Medulla oblongata (tissue), 1 donor: Measurements from ENCODE around the gene RHBDL1.

Experiments
- DNase-seq: peaks from one replicate; pipeline ENCODE4 v3.0.0-alpha.2; 2015; ENCODE audit errors: extremely low spot score

The RHBDL1 gene

GRCh38 chr16:652454-653305, 22.8 kb upstream of the RHBDL1 start:
- DNase-seq = no peak

GRCh38 chr16:654034-654433, 21.4 kb upstream of the RHBDL1 start:
- DNase-seq = no peak

- DNase-seq = no peak
Measured at GRCh38 chr16:657487-657886, 18.0 kb upstream of the RHBDL1 start.

GRCh38 chr16:658679-659571, 16.5 kb upstream of the RHBDL1 start:
- DNase-seq = no peak

- no peak for DNase-seq
Measured at GRCh38 chr16:659618-660017, 15.9 kb upstream of the RHBDL1 start.

DNA sequence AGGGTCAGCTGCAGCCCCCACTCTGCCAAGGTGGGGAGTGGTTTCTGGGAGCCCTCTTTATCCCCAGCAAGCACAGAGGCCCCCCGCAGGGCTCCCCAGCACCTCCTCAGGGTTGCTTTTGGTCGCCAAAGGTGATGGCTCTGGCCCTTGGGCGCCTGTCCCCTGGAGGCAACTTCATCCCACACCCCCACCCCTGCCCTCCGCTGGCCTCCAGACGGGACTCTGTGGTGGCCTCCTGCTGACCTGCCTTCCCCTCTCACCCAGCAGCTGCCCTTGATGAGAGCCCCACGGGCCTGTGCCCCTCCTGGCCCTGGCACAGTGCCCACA, 15.4 kb upstream of the RHBDL1 start:
- DNase-seq = no peak

DNA sequence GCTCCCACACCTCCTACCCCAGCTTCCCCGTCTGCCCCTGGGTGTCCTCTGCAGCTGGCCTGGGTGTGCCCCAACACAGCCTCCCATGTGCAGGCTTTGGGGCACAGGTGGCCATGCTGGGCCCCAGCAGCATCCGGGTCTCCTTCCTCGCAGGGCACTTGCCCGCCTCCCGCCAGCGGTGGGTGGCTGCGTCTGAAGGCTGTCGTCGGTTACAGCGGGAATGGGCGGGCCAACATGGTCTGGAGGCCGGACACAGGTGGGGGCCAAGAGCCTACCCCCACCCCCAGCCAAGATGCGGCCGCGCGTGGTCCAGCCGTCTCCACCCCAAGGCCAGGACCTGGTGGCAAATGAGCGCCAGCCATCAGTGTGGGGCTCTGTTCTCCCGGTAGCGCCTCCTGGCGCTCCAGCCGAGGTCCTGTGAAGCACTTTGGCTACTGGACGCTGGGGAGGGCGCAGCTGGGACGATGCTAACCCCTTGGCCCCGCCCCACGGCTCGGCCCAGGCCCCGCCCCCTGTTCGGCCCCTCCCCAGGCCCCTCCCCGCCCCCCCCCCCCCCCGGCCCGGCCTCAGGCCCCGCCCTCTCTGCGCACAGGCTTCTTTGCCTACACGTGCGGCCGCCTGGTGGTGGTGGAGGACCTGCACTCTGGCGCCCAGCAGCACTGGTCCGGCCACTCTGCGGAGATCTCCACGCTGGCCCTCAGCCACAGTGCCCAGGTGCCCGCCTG, 14.8 kb upstream of the RHBDL1 start:
- DNase-seq = peak; percentile 85

DNA sequence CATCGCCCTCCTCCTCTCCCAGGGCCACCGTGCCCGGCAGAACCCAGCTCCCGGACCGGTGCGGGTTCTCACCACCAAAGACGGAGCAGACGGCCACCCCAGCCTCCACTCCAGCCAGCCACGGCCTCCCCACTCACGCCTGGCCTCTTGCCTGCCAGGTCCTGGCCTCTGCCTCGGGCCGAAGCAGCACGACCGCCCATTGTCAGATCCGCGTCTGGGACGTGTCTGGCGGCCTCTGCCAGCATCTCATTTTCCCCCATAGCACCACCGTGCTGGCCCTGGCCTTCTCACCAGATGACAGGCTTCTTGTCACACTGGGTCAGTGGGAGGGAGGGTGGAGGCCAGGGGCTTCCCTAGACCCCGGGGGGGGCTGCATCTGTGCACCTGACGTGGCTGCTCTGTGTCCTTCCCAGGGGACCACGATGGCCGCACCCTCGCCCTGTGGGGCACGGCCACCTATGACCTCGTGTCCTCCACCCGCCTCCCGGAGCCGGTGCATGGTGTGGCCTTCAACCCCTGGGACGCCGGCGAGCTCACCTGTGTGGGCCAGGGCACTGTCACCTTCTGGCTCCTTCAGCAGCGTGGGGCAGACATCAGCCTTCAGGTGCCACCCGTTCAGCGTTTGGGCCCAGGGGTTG, 14.2 kb upstream of the RHBDL1 start:
- DNase-seq = no peak

DNA sequence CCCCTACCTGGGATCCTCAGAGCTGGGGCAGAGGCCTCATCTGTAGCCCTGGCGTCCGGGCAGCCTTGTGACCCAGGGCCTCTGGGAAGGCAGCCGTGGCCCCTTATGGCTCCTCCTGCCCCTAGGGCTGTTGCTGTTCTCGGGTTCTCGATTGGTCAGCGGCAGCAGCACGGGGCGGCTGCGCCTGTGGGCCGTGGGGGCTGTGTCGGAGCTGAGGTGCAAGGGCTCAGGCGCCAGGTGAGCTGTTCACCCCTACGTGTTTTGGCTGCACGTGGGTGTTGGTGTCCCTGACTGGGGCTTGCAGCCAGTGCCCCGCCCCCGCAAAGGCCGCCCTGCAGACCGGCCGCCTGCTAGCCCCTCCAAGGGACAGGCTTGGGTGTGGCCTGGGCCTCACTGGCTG, 13.4 kb upstream of the RHBDL1 start:
- DNase-seq = no peak

- no peak for DNase-seq
Measured at GRCh38 chr16:662597-662996, 12.9 kb upstream of the RHBDL1 start.

- no peak for DNase-seq
Measured at GRCh38 chr16:666572-666971, 8.9 kb upstream of the RHBDL1 start.

GRCh38 chr16:667113-667779, 8.2 kb upstream of the RHBDL1 start:
- no peak for DNase-seq

GRCh38 chr16:667780-668518, 7.5 kb upstream of the RHBDL1 start, which contains the start of gene RHOT2:
RHOT2 (plus strand) TSS chr16:668132; CDS start chr16:668200, 68 bp downstream.
- DNase-seq = peak; percentile 93

- DNase-seq = no peak
Measured at GRCh38 chr16:668519-669171, 6.8 kb upstream of the RHBDL1 start.

- no peak for DNase-seq
Measured at GRCh38 chr16:669666-670065, 5.8 kb upstream of the RHBDL1 start.

DNA sequence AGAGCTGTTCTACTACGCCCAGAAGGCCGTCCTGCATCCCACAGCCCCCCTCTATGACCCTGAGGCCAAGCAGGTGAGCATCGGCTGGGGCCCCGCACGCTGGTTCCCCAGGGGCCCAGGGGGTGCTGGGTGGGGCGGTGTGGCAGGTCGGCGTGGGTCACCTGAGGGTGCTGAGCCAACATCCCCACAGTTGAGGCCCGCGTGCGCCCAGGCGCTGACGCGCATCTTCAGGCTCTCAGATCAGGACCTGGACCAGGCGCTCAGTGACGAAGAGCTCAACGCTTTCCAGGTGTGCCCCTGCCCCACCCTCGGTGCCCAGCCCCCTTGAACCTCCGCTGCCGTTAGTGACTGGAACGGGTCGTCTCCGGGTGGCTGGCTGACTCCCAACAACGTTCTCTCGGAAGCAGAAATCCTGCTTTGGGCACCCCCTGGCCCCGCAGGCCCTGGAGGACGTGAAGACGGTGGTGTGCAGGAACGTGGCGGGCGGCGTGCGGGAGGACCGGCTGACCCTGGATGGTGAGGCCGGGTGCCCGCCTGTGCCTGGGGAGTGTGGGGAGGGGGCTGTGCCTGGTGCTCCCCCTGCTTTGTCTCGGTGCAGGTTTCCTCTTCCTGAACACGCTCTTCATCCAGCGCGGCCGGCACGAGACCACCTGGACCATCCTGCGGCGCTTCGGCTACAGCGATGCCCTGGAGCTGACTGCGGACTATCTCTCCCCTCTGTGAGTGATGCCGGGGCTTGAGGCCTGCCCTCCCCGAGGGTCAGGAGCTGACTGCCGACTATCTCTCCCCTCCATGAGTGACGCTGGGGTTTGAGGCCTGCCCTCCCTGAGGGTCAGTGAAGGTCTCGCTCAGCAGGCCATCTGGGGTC, 4.8 kb upstream of the RHBDL1 start:
- no peak for DNase-seq

GRCh38 chr16:671353-672131, 3.9 kb upstream of the RHBDL1 start:
- DNase-seq = no peak

DNA sequence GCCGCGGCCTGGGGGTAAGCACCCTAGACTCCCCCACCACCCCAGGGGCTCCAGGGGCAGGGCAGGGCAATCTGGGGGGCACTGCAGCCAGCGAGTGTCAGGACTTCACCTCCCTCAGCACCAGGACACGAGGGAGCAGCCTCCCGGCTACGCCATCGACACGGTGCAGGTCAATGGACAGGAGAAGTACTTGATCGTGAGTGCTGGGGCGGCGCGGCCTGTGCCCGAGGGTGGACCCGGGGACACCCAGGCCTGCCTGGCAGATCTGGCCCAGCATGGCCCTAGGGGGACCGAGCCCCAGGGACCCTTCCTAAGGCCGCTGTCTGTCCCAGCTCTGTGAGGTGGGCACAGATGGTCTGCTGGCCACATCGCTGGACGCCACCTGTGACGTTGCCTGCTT, 3.1 kb upstream of the RHBDL1 start:
- no peak for DNase-seq
